ENCODE data around the gene RSL24D1. TPM values are rescaled to one million over a fixed set of nuclear protein-coding genes. Genes with fewer than 3 reads are reported as not detected.

RSL24D1 gene
- total and polyA plus RNA-seq, 2 of the 4 experiments (the other 2 are of a cell fraction): 36.5 to 36.7 TPM

DNA sequence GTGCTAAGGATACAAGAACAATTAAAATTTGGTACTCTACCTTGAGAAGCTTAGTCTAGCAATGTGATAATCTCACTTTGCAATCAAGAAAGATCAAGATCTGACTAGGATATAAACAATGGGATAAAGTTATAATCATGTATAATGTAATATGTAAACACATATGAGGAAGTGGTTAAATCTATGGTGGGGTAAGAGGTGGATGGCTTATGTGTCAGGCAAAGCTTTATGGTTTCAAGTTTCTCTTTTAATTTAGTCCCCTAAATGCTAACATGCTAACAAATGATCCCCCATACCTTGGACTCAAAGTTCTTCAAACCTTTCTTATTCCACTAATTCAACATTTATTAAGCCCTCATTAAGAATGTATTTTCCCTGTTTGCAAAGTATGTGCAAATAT lies 2.5 kb downstream of the RSL24D1 start:
- Histone ChIP-seq H3K4me1 (ENCODE audit: control insufficient read depth, insufficient read depth, low read length) (no peaks in the 10 kb centered on the region; the same call in 1 of the 2 replicates), H3K79me1 (ENCODE audit: low read depth in 1 of 2, low read length in 2 of 2) (peaks cover 3 to 19% of the 10 kb centered on the region in 2 experiments; a peak in 3 of 4 replicates), H3K18ac (ENCODE audit: low read depth, low read length) (no peak overlapping the region), H3K56ac (ENCODE audit: extremely low read depth, insufficient read depth, low read length) (no peak overlapping the region), H4K8ac (ENCODE audit: low read depth in 2 of 2, low read length in 2 of 2) (no peak overlapping the region), H2BK5ac (ENCODE audit: low read depth, low read length, poor library complexity, severe bottlenecking) (peak overlapping the region; percentile 30), H3K4me3 (ENCODE audit: insufficient read depth, low read depth, low read length) (no peak overlapping the region), H2BK20ac (ENCODE audit: low read depth, low read length) (no peak overlapping the region), H4K5ac (ENCODE audit: low read depth, low read length) (no peak overlapping the region), H2BK15ac (ENCODE audit: low read depth, low read length) (no peak overlapping the region), H3K4me2 (ENCODE audit: low read depth, low read length) (peak overlapping the region; percentile 81), H3K36me3 (ENCODE audit: control insufficient read depth, insufficient read depth, low read length) (peaks cover 13% of the 10 kb centered on the region), H2BK120ac (ENCODE audit: low read depth, low read length) (no peak overlapping the region), H4K91ac (ENCODE audit: insufficient read depth, low read depth, low read length) (no peak overlapping the region), H3K23ac (ENCODE audit: low read depth, low read length) (no peak overlapping the region), H3K14ac (replicated peaks; ENCODE audit: low read depth, low read length) (no peak overlapping the region), H3K27ac (ENCODE audit: insufficient read depth, low read length) (no peak overlapping the region), H3K9me3 (ENCODE audit: control insufficient read depth, insufficient read depth, low read length) (no peaks in the 10 kb centered on the region), H4K20me1 (ENCODE audit: insufficient read depth, low read length) (peaks cover 29% of the 10 kb centered on the region; the same call in 1 of the 2 replicates), H3K4ac (ENCODE audit: low read depth, low read length) (no peak overlapping the region), H2AK9ac (replicated peaks; ENCODE audit: low read depth, low read length, poor library complexity) (no peak overlapping the region), H3K9ac (ENCODE audit: low read depth, low read length) (no peak overlapping the region), H2AK5ac (ENCODE audit: low read depth, low read length) (no peak overlapping the region), H3K27me3 (ENCODE audit: control insufficient read depth, insufficient read depth, low read length) (no peaks in the 10 kb centered on the region), H2AFZ (replicated peaks; ENCODE audit: low read length, poor library complexity) (no peak overlapping the region), H3K9me1 (ENCODE audit: insufficient read depth, low read length) (peaks cover 3% of the 10 kb centered on the region; the same call in 1 of the 2 replicates)
- ATAC-seq (ENCODE audit: low read depth) (no peak), DNase-seq (peak; percentile 37)
- in situ Hi-C loops (cut with MboI; ENCODE audit: low sequenced_read_pairs) (no loop called here), dilution Hi-C loops (cut with HindIII; ENCODE audit: low sequenced_read_pairs, unreplicated experiment) (no loop called here), intact Hi-C loops (cut with micrococcal nuclease) (no loop called here)
- BruUV-seq (replicated peaks): no TSS peak
- ChIA-PET CTCF (interaction anchor here (0.6 kb wide), 1 partner anchor 86 kb away, joined by 6 read pairs; no protein-coding TSS in a partner anchor), POLR2A (ENCODE audit: unreplicated experiment) (interaction anchor here (0.5 to 0.6 kb wide), 2 partner anchors 62 to 280 kb away, joined by 3 to 4 read pairs; no protein-coding TSS in a partner anchor)
- no peak for TF ChIP-seq CEBPB (IDR thresholded peaks at IDR 0.05; ENCODE audit: low read depth, low read length)
- no peak for TF ChIP-seq SMC3 (IDR thresholded peaks at IDR 0.05; ENCODE audit: low read depth, low read length)
- TF ChIP-seq, protein P1, sequence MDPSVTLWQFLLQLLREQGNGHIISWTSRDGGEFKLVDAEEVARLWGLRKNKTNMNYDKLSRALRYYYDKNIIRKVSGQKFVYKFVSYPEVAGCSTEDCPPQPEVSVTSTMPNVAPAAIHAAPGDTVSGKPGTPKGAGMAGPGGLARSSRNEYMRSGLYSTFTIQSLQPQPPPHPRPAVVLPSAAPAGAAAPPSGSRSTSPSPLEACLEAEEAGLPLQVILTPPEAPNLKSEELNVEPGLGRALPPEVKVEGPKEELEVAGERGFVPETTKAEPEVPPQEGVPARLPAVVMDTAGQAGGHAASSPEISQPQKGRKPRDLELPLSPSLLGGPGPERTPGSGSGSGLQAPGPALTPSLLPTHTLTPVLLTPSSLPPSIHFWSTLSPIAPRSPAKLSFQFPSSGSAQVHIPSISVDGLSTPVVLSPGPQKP (IDR thresholded peaks at IDR 0.05; ENCODE audit: borderline replicate concordance, low read depth, low read length): no peak
- TF ChIP-seq, protein P2, sequence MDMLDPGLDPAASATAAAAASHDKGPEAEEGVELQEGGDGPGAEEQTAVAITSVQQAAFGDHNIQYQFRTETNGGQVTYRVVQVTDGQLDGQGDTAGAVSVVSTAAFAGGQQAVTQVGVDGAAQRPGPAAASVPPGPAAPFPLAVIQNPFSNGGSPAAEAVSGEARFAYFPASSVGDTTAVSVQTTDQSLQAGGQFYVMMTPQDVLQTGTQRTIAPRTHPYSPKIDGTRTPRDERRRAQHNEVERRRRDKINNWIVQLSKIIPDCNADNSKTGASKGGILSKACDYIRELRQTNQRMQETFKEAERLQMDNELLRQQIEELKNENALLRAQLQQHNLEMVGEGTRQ (IDR thresholded peaks at IDR 0.05; ENCODE audit: low read depth, low read length): no peak
- TF ChIP-seq BHLHE40 (IDR thresholded peaks at IDR 0.05; ENCODE audit: low read depth, low read length): no peak
- no peak for TF ChIP-seq MXI1 (IDR thresholded peaks at IDR 0.05; ENCODE audit: borderline replicate concordance, low read depth, low read length)
- no peak for TF ChIP-seq RFX5 (IDR thresholded peaks at IDR 0.05; ENCODE audit: low read depth, low read length)
- no peak for TF ChIP-seq NFE2L2 (IDR thresholded peaks at IDR 0.05; ENCODE audit: low read depth, low read length)
- no peak for TF ChIP-seq MAFK (IDR thresholded peaks at IDR 0.05; ENCODE audit: low read depth, low read length)
- TF ChIP-seq RCOR1 (IDR thresholded peaks at IDR 0.05; ENCODE audit: insufficient replicate concordance, low read length): no peak
- TF ChIP-seq POLR2A (IDR thresholded peaks at IDR 0.05; ENCODE audit: low read depth, low read length): no peak
- TF ChIP-seq CHD1 (IDR thresholded peaks at IDR 0.05; ENCODE audit: low read depth, low read length): no peak
- TF ChIP-seq FOS (IDR thresholded peaks at IDR 0.05; ENCODE audit: low read depth, low read length): no peak
- TF ChIP-seq, protein P3, sequence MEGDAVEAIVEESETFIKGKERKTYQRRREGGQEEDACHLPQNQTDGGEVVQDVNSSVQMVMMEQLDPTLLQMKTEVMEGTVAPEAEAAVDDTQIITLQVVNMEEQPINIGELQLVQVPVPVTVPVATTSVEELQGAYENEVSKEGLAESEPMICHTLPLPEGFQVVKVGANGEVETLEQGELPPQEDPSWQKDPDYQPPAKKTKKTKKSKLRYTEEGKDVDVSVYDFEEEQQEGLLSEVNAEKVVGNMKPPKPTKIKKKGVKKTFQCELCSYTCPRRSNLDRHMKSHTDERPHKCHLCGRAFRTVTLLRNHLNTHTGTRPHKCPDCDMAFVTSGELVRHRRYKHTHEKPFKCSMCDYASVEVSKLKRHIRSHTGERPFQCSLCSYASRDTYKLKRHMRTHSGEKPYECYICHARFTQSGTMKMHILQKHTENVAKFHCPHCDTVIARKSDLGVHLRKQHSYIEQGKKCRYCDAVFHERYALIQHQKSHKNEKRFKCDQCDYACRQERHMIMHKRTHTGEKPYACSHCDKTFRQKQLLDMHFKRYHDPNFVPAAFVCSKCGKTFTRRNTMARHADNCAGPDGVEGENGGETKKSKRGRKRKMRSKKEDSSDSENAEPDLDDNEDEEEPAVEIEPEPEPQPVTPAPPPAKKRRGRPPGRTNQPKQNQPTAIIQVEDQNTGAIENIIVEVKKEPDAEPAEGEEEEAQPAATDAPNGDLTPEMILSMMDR (conservative IDR thresholded peaks at IDR 0.05; ENCODE audit: low read depth, low read length): no peak
- no peak for TF ChIP-seq MAZ (IDR thresholded peaks at IDR 0.05; ENCODE audit: borderline replicate concordance, low read depth, low read length)
- TF ChIP-seq RAD21 (IDR thresholded peaks at IDR 0.05; ENCODE audit: low read length): no peak

Data from IMR-90 (cell line).